Measurements from ENCODE around the gene PDGFC. TPM values are rescaled to one million over a fixed set of nuclear protein-coding genes. Genes with fewer than 3 reads are reported as not detected.

The PDGFC gene
- polyA plus RNA-seq, 3 donors = 2.5 to 5.0 (median 4.9) TPM

GRCh38 chr4:157013656-157014055 lies 42.1 kb upstream of the PDGFC start:
- Mint-ChIP-seq H3K4me1 (peaks cover 4% of the 10 kb centered on the region), H3K27me3 (ENCODE audit: low read depth in 3 of 3) (no peaks in the 10 kb centered on the region), H3K9me3 (peaks cover 0 to 2% (median 0%) of the 10 kb centered on the region in 7 donors), H3K36me3 (no peaks in the 10 kb centered on the region), H3K4me3 (no peak overlapping the region), H3K27ac (no peak overlapping the region)
- Histone ChIP-seq H3K27me3 (ENCODE audit: control insufficient read depth in 2 of 2, insufficient read depth in 2 of 2, low read length in 2 of 2) (no peaks in the 10 kb centered on the region), H3K4me3 (replicated peaks in 1 of 3; ENCODE audit: low read depth in 2 of 3, low read length in 3 of 3) (no peak overlapping the region), H4K20me1 (ENCODE audit: insufficient read depth, low read length) (no peaks in the 10 kb centered on the region), H3K27ac (ENCODE audit: low read depth in 1 of 2, low read length in 2 of 2) (no peak overlapping the region), H2AFZ (ENCODE audit: insufficient read depth, low read depth, low read length, poor library complexity, severe bottlenecking) (no peak overlapping the region), H3K4me2 (replicated peaks; ENCODE audit: extremely low read depth, low read length, poor library complexity, severe bottlenecking) (no peak overlapping the region), H3K79me2 (ENCODE audit: insufficient read depth, low read length) (no peaks in the 10 kb centered on the region), H3K4me1 (ENCODE audit: control insufficient read depth in 1 of 2, insufficient read depth in 2 of 2, low read length in 2 of 2) (no peaks in the 10 kb centered on the region), H3K9ac (ENCODE audit: insufficient read depth, low read length, poor library complexity, severe bottlenecking) (no peak overlapping the region), H3K9me3 (replicated peaks in 1 of 2; ENCODE audit: control insufficient read depth in 1 of 2, insufficient read depth in 1 of 2, low read length in 2 of 2) (no peaks in the 10 kb centered on the region), H3K36me3 (replicated peaks in 1 of 2; ENCODE audit: control insufficient read depth in 1 of 2, insufficient read depth in 2 of 2, low read length in 2 of 2) (no peaks in the 10 kb centered on the region)
- intact Hi-C loops (cut with micrococcal nuclease) = no loop called here
- 100% methylated on average over 1 of the region's 4 CpGs for WGBS (ENCODE audit: insufficient coverage)
- TF ChIP-seq, protein P1, sequence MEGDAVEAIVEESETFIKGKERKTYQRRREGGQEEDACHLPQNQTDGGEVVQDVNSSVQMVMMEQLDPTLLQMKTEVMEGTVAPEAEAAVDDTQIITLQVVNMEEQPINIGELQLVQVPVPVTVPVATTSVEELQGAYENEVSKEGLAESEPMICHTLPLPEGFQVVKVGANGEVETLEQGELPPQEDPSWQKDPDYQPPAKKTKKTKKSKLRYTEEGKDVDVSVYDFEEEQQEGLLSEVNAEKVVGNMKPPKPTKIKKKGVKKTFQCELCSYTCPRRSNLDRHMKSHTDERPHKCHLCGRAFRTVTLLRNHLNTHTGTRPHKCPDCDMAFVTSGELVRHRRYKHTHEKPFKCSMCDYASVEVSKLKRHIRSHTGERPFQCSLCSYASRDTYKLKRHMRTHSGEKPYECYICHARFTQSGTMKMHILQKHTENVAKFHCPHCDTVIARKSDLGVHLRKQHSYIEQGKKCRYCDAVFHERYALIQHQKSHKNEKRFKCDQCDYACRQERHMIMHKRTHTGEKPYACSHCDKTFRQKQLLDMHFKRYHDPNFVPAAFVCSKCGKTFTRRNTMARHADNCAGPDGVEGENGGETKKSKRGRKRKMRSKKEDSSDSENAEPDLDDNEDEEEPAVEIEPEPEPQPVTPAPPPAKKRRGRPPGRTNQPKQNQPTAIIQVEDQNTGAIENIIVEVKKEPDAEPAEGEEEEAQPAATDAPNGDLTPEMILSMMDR (IDR thresholded peaks at IDR 0.05) = no peak
- no peak for DNase-seq

- intact Hi-C loops (cut with micrococcal nuclease) = no loop called here
- H3K36me3 ChIP-seq (replicated peaks in 1 of 2; ENCODE audit: control insufficient read depth in 1 of 2, insufficient read depth in 2 of 2, low read length in 2 of 2) = no peaks in the 10 kb centered on the region
- Mint-ChIP-seq H3K4me1 (peaks cover 4% of the 10 kb centered on the region), H3K9me3 (peaks cover 0 to 9% (median 3%) of the 10 kb centered on the region in 7 donors), H3K4me3 (no peak overlapping the region), H3K27ac (no peak overlapping the region), H3K36me3 (no peaks in the 10 kb centered on the region), H3K27me3 (ENCODE audit: low read depth in 3 of 3) (no peaks in the 10 kb centered on the region)
- DNase-seq = no peak
- TF ChIP-seq, protein P1 (IDR thresholded peaks at IDR 0.05) = no peak
- no peak overlapping the region for H2AFZ ChIP-seq (ENCODE audit: insufficient read depth, low read depth, low read length, poor library complexity, severe bottlenecking)
- H3K27ac ChIP-seq (ENCODE audit: low read depth in 1 of 2, low read length in 2 of 2) = no peak overlapping the region
- no peak overlapping the region for H3K4me3 ChIP-seq (replicated peaks in 1 of 3; ENCODE audit: low read depth in 2 of 3, low read length in 3 of 3)
- no peaks in the 10 kb centered on the region for H3K4me1 ChIP-seq (ENCODE audit: control insufficient read depth in 1 of 2, insufficient read depth in 2 of 2, low read length in 2 of 2)
- no peak overlapping the region for H3K4me2 ChIP-seq (replicated peaks; ENCODE audit: extremely low read depth, low read length, poor library complexity, severe bottlenecking)
- no peaks in the 10 kb centered on the region for H3K27me3 ChIP-seq (ENCODE audit: control insufficient read depth in 2 of 2, insufficient read depth in 2 of 2, low read length in 2 of 2)
- H4K20me1 ChIP-seq (ENCODE audit: insufficient read depth, low read length) = no peaks in the 10 kb centered on the region
- no peaks in the 10 kb centered on the region for H3K79me2 ChIP-seq (ENCODE audit: insufficient read depth, low read length)
- no peak overlapping the region for H3K9ac ChIP-seq (ENCODE audit: insufficient read depth, low read length, poor library complexity, severe bottlenecking)
- H3K9me3 ChIP-seq (replicated peaks in 1 of 2; ENCODE audit: control insufficient read depth in 1 of 2, insufficient read depth in 1 of 2, low read length in 2 of 2) = no peaks in the 10 kb centered on the region
- WGBS (ENCODE audit: insufficient coverage) = no CpG with 5 or more reads among the region's 2 CpGs
Observed at GRCh38 chr4:157012781-157013180, 41.2 kb upstream of the PDGFC start.

Measured in CD14-positive monocyte (primary cell).